ENCODE measurements around the gene OCA2. TPM values are rescaled to one million over a fixed set of nuclear protein-coding genes. Genes with fewer than 3 reads are reported as not detected.

The OCA2 gene
- total and polyA plus RNA-seq, 12 donors = 0.13 to 0.44 (median 0.23) TPM; not detected in 7

DNA sequence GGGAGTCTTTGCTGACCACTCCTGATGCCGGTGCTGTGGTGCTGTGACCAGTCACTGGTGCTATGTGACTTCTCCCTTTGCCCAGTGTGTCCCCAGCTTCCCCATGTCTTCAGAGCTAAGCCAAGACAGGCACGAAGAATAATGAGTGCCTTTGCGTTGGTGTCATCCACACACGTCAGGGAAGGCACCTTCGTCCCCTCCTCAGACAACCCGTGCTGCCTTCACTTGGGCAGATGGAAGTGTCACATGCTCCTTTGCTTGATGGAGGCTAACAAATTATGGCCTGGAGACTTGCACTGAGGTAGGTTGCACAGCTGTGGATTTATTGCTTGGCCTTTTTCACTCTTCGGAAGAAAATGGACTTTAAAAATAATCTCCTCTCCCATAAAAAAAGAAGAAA is 291.8 kb downstream of the OCA2 start:
- Histone ChIP-seq H3K27ac (no peak overlapping the region), H3K4me3 (no peak overlapping the region), H3K36me3 (replicated peaks in 1 of 2) (no peaks in the 10 kb centered on the region), H3K4me1 (replicated peaks in 1 of 2) (no peaks in the 10 kb centered on the region), H3K9me3 (replicated peaks in 1 of 3) (no peaks in the 10 kb centered on the region), H3K27me3 (no peaks in the 10 kb centered on the region)
- TF ChIP-seq, protein P1, sequence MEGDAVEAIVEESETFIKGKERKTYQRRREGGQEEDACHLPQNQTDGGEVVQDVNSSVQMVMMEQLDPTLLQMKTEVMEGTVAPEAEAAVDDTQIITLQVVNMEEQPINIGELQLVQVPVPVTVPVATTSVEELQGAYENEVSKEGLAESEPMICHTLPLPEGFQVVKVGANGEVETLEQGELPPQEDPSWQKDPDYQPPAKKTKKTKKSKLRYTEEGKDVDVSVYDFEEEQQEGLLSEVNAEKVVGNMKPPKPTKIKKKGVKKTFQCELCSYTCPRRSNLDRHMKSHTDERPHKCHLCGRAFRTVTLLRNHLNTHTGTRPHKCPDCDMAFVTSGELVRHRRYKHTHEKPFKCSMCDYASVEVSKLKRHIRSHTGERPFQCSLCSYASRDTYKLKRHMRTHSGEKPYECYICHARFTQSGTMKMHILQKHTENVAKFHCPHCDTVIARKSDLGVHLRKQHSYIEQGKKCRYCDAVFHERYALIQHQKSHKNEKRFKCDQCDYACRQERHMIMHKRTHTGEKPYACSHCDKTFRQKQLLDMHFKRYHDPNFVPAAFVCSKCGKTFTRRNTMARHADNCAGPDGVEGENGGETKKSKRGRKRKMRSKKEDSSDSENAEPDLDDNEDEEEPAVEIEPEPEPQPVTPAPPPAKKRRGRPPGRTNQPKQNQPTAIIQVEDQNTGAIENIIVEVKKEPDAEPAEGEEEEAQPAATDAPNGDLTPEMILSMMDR (IDR thresholded peaks at IDR 0.05) = no peak
- no peak for TF ChIP-seq POLR2A (IDR thresholded peaks at IDR 0.05)
- no peak for DNase-seq
- intact Hi-C loops (cut with DNase I) = no loop called here
- WGBS, 4 donors = 72 to 86% (median 73%) methylated on average over 7 of the region's 7 CpGs

DNA sequence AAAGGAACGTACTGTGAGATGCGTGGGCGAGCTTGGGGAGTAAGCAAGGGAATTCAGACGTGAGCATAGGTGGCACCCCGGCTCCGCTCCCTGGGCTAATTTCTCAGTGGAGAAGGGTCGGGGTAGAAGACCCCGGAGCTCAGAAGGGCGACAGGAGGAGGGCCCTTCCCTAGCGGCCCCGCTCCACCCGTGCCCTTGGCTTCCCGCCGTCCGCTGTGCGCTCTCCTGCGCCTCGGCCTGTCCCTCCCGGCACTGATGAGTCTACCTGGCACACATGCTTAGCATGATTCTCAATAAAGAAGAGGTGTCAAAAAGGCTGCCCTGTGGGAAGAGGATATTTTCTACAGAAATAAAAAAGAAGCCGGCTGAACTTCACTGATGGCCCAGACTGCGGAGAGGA is 292.7 kb downstream of the OCA2 start:
- no peaks in the 10 kb centered on the region for H3K36me3 ChIP-seq (replicated peaks in 1 of 2)
- H3K9me3 ChIP-seq (replicated peaks in 1 of 3) = no peaks in the 10 kb centered on the region
- 84 to 93% (median 89%) methylated on average over 18 to 21 of the region's 21 CpGs for WGBS, 4 donors
- H3K4me3 ChIP-seq = no peak overlapping the region
- no peaks in the 10 kb centered on the region for H3K27me3 ChIP-seq
- TF ChIP-seq, protein P1 (IDR thresholded peaks at IDR 0.05) = no peak
- no peak for TF ChIP-seq POLR2A (IDR thresholded peaks at IDR 0.05)
- DNase-seq = no peak
- intact Hi-C loops (cut with DNase I) = no loop called here
- no peak overlapping the region for H3K27ac ChIP-seq
- no peaks in the 10 kb centered on the region for H3K4me1 ChIP-seq (replicated peaks in 1 of 2)

DNA sequence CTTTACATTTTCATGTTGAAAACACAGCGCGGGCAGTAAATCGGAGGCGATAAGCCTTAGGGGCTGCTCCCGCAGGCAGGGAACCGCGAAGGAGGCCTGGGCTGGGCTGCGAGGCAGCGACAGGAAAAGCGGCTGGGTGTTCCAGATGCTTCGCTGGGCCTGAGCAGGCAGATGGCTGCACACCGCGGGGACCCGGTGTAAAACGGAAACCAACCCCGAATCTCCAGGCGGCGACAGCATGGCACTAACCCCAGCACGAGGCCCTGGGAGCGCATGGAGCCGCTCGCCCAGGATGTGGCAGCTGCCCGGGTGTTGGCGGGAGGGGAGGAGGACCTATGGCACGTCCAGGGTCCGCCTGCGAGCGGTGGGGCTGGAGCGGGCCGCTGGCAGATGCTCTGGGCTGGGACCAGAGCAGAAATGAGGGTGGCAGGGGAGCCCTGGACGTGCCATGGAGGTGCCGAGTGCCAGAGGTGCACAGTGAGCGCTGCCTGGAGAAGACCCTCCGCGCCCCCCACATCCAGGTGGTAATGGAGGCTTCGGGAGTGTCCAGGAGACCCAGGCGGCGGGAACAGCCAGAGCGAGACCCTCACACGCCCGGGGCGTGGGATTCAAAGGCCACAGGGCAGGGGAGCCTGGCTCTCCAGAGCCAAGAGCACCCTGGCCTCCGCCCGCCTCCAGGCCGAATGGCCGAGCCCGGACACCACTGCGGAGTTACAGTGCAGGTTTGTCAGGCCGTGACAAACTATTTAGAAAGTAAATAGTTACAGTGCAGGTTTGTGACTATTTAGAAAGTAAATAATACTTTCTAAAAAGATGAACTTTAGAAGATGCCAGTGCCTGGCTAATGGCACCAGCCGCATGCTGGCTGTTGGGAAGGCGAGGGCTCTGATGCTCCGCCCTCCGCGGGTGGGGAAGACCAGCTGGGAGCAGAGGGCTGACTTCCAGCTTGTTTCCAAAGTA is 293.6 kb downstream of the OCA2 start:
- H3K4me3 ChIP-seq = no peak overlapping the region
- intact Hi-C loops (cut with DNase I) = no loop called here
- no peaks in the 10 kb centered on the region for H3K9me3 ChIP-seq (replicated peaks in 1 of 3)
- H3K36me3 ChIP-seq (replicated peaks in 1 of 2) = no peaks in the 10 kb centered on the region
- no peaks in the 10 kb centered on the region for H3K4me1 ChIP-seq (replicated peaks in 1 of 2)
- TF ChIP-seq, protein P1 (IDR thresholded peaks at IDR 0.05) = no peak
- TF ChIP-seq POLR2A (IDR thresholded peaks at IDR 0.05) = no peak
- DNase-seq = no peak
- H3K27ac ChIP-seq = no peak overlapping the region
- 87 to 93% (median 92%) methylated on average over 38 to 54 of the region's 54 CpGs for WGBS, 4 donors
- no peaks in the 10 kb centered on the region for H3K27me3 ChIP-seq

DNA sequence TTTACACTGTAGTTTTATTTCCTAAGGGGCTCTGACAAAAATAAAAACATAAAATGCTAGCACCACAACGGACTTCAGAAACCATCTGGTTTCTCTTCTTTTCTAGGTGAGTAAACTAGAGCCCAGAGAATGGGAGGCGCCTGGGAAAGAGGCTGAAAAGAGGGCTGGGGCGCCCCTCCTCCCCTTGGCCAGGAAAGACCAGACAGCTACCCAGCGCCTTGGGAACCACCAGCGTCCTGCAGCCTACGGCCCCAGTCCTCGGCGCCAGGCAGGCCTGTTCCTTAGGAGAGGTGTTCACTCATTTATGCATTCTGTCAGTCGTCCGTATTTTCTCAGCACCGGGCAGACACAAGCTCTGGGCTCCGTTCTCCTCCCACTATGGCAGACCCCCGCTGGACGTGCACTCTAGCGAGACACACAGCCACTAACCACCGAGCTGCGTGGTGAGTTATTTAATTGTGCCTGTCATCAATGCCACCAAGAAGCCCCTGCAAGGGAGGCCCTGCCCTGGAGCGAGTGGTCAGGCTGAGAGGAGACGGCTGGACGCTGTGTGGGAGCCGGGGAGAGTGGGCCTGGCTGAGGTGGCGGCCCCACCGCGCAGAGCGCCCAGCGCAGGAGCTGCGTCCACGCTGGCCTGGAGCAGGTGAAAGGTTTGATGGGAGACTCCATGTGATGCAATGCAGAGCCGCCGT is 294.4 kb downstream of the OCA2 start:
- Histone ChIP-seq H3K27me3 (no peaks in the 10 kb centered on the region), H3K4me1 (replicated peaks in 1 of 2) (no peaks in the 10 kb centered on the region), H3K27ac (no peak overlapping the region), H3K4me3 (no peak overlapping the region), H3K36me3 (replicated peaks in 1 of 2) (no peaks in the 10 kb centered on the region), H3K9me3 (replicated peaks in 1 of 3) (no peaks in the 10 kb centered on the region)
- TF ChIP-seq POLR2A (IDR thresholded peaks at IDR 0.05) = no peak
- TF ChIP-seq, protein P1 (IDR thresholded peaks at IDR 0.05) = no peak
- intact Hi-C loops (cut with DNase I) = no loop called here
- no peak for DNase-seq
- 87 to 90% (median 88%) methylated on average over 30 of the region's 30 CpGs for WGBS, 4 donors
